Mononuclear cell (primary cell): ENCODE measurements around the gene CBARP. TPM values are rescaled to one million over a fixed set of nuclear protein-coding genes. Genes with fewer than 3 reads are reported as not detected.

ENCODE experiments used
- H3K27me3 ChIP-seq: 2 replicates; pipeline ENCODE4 v1.6.0; 2011; ENCODE audit warnings: low read length, control low read depth; ENCODE audit not compliant: insufficient read depth
- H3K4me1 ChIP-seq: 2 replicates; pipeline ENCODE4 v1.5.1; 2011; ENCODE audit warnings: mild to moderate bottlenecking, low read length, control low read depth; ENCODE audit not compliant: insufficient read depth
- H3K4me3 ChIP-seq: 2 replicates; pipeline ENCODE4 v1.5.1; 2011; ENCODE audit warnings: mild to moderate bottlenecking, low read length, moderate library complexity
- H3K9me3 ChIP-seq: 2 replicates; pipeline ENCODE4 v1.5.1; 2011; ENCODE audit warnings: low read depth, mild to moderate bottlenecking, control low read depth, low read length
- total RNA-seq: library from RNA; depleted of rRNA; stranded (reverse); fragments of >200 nt; gene quantifications from one replicate; pipeline ENCODE4 v1.2.3, GENCODE V29; 2012

CBARP gene
- total RNA-seq, 1 donor, result not detected

DNA sequence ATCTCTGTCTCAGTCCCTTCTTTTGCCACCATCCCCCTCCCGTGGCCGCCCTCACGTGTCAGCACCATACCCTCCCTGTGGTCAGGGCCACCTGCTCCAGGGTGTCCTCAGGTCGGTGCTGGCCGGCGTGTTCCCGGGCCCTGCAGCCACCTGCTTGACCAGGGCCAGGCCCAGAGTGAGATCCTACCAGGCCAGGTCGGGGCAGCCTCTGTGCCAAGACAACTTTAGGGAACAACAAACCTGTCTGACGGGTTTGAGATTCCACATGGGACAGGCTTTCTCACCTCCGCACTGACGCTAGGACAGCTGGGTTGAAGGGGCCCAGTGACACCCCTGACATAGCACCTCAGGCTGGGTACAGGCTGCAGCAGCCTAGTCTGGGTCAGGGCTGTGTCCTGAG is 56.2 kb downstream of the CBARP start:
- H3K9me3 ChIP-seq, result no peaks in the 10 kb centered on the region

More for the DNA sequence above, 56.2 kb downstream of the CBARP start:
- H3K4me1 ChIP-seq, result peaks cover 42% of the 10 kb centered on the region
- no peaks in the 10 kb centered on the region for H3K27me3 ChIP-seq
- no peak overlapping the region for H3K4me3 ChIP-seq

Other genes with a start within 250 kb of the CBARP start
- 0.21 TPM for gene GRIN3B, start 237.6 kb downstream of the CBARP start, total RNA-seq
- 83.0 TPM for gene TMEM259, start 216.9 kb downstream of the CBARP start, total RNA-seq
- not detected for gene RNU6-2, start 216.5 kb downstream of the CBARP start, total RNA-seq
- gene CNN2, start 211.4 kb downstream of the CBARP start, total RNA-seq, result 152 TPM
- gene ABCA7, start 197.9 kb downstream of the CBARP start, total RNA-seq, result 28.2 TPM
- 261 TPM for gene ARHGAP45, start 170.8 kb downstream of the CBARP start, total RNA-seq
- gene POLR2E, start 142.6 kb downstream of the CBARP start, total RNA-seq, result 48.9 TPM
- 162 TPM for gene GPX4, start 134.0 kb downstream of the CBARP start, total RNA-seq
- gene SBNO2, start 63.7 kb downstream of the CBARP start, total RNA-seq, result 53.8 TPM
- 36.7 TPM for gene STK11, start 32.2 kb downstream of the CBARP start, total RNA-seq
- 10.4 TPM for gene ATP5F1D, start 3.7 kb upstream of the CBARP start, total RNA-seq
- gene MIDN, start 10.6 kb upstream of the CBARP start, total RNA-seq, result 67.0 TPM
- gene CIRBP, start 31.3 kb upstream of the CBARP start, total RNA-seq, result 455 TPM
- gene FAM174C, start 37.5 kb upstream of the CBARP start, total RNA-seq, result 16.3 TPM
- not detected for gene EFNA2, start 47.9 kb upstream of the CBARP start, total RNA-seq
- gene NDUFS7, start 145.9 kb upstream of the CBARP start, total RNA-seq, result 21.1 TPM
- gene GAMT, start 163.5 kb upstream of the CBARP start, total RNA-seq, result 6.7 TPM
- 63.0 TPM for gene DAZAP1, start 169.6 kb upstream of the CBARP start, total RNA-seq
- 1,183 TPM for gene RPS15, start 200.4 kb upstream of the CBARP start, total RNA-seq
- gene APC2, start 212.1 kb upstream of the CBARP start, total RNA-seq, result 0.10 TPM
- gene C19orf25, start 241.2 kb upstream of the CBARP start, total RNA-seq, result 11.4 TPM